HS-27A (cell line): ENCODE data around the gene GRIK4.

ENCODE experiments used
- DNase-seq: peaks from one replicate; pipeline ENCODE4 v3.0.0-alpha.2; 2012; ENCODE audit warnings: low read depth, missing footprints

The GRIK4 gene

GRCh38 chr11:120839846-120840402 lies 328.4 kb downstream of the GRIK4 start:
- no peak for DNase-seq

- DNase-seq: no peak
Observed at GRCh38 chr11:120840661-120841060, 329.1 kb downstream of the GRIK4 start.

- no peak for DNase-seq
Observed at GRCh38 chr11:120841074-120841473, 329.5 kb downstream of the GRIK4 start.

GRCh38 chr11:120842195-120842594 lies 330.6 kb downstream of the GRIK4 start:
- no peak for DNase-seq

GRCh38 chr11:120853435-120853834 lies 341.9 kb downstream of the GRIK4 start:
- no peak for DNase-seq

GRCh38 chr11:120854988-120855387 lies 343.4 kb downstream of the GRIK4 start:
- DNase-seq: no peak

- DNase-seq: no peak
Observed at GRCh38 chr11:120857508-120857907, 346.0 kb downstream of the GRIK4 start.

GRCh38 chr11:120858740-120859139 lies 347.2 kb downstream of the GRIK4 start:
- no peak for DNase-seq

GRCh38 chr11:120859552-120860295 lies 348.2 kb downstream of the GRIK4 start:
- no peak for DNase-seq

- no peak for DNase-seq
Observed at GRCh38 chr11:120863359-120863758, 351.8 kb downstream of the GRIK4 start.

- no peak for DNase-seq
Observed at GRCh38 chr11:120867024-120867423, 355.5 kb downstream of the GRIK4 start.

- DNase-seq: no peak
Observed at GRCh38 chr11:120867531-120867930, 356.0 kb downstream of the GRIK4 start.

GRCh38 chr11:120867988-120868387 lies 356.4 kb downstream of the GRIK4 start:
- DNase-seq: no peak

- DNase-seq: no peak
Observed at GRCh38 chr11:120869097-120869496, 357.5 kb downstream of the GRIK4 start.

- DNase-seq: no peak
Observed at GRCh38 chr11:120869516-120870011, 358.0 kb downstream of the GRIK4 start.

GRCh38 chr11:120871194-120871593 lies 359.6 kb downstream of the GRIK4 start:
- DNase-seq: no peak

GRCh38 chr11:120871924-120872323 lies 360.4 kb downstream of the GRIK4 start:
- DNase-seq: no peak

GRCh38 chr11:120873966-120874735 lies 362.6 kb downstream of the GRIK4 start:
- no peak for DNase-seq

GRCh38 chr11:120875986-120876385 lies 364.4 kb downstream of the GRIK4 start:
- no peak for DNase-seq

- DNase-seq: no peak
Observed at GRCh38 chr11:120877746-120878365, 366.3 kb downstream of the GRIK4 start.

GRCh38 chr11:120878781-120879180 lies 367.2 kb downstream of the GRIK4 start:
- no peak for DNase-seq

GRCh38 chr11:120880498-120881175 lies 369.1 kb downstream of the GRIK4 start:
- DNase-seq: no peak
